HEK293 (cell line): ENCODE measurements around the gene OR52N1.

ENCODE experiments used
- CTCF ChIA-PET: fragments of 350-600 bp; formaldehyde crosslinking; extraction: SDS; loops from one replicate; lab custom pipeline; 2021; ENCODE audit warnings: antibody characterized with exemption; lab: Yijun Ruan, JAX
- POLR2A ChIA-PET: fragments of 300-600 bp; formaldehyde crosslinking; extraction: SDS; loops from one replicate; lab custom pipeline; 2020; ENCODE audit warnings: antibody characterized with exemption, inconsistent platforms; lab: Yijun Ruan, JAX
- H3K27ac ChIP-seq: fragments of 200-500 bp; sonication (Bioruptor generic); 2 replicates; pipeline ENCODE4 v1.5.1; 2014; ENCODE audit warnings: low read depth, low read length, control low read depth, inconsistent platforms; ENCODE audit errors: extremely low read depth
- H3K36me3 ChIP-seq, 2 experiments: fragments of 200-500 bp in 1 of 2; sonication (Bioruptor generic) in 1 of 2; 1 replicate in 1 of 2; 2 replicates in 1 of 2; pipeline ENCODE4 v1.5.1; 2014 to 2017; ENCODE audit warnings: inconsistent platforms in 2 of 2, low read length in 2 of 2; ENCODE audit not compliant: control insufficient read depth in 2 of 2, insufficient read depth in 1 of 2
- H3K4me1 ChIP-seq: fragments of 200-500 bp; sonication (Bioruptor generic); 2 replicates; pipeline ENCODE4 v1.5.1; 2014; ENCODE audit warnings: mild to moderate bottlenecking, low read length, inconsistent platforms; ENCODE audit not compliant: control insufficient read depth, insufficient read depth
- H3K4me3 ChIP-seq: 2 replicates; pipeline ENCODE4 v1.5.1; 2011; ENCODE audit warnings: low read depth, mild to moderate bottlenecking, control low read depth, low read length, moderate library complexity
- H3K9me3 ChIP-seq: fragments of 200-500 bp; sonication (Bioruptor generic); 2 replicates; pipeline ENCODE4 v1.5.1; 2014; ENCODE audit warnings: low read depth, low read length, inconsistent platforms; ENCODE audit not compliant: control insufficient read depth, insufficient read depth
- BCL11A ChIP-seq: fragments of 450-650 bp; formaldehyde crosslinking; IDR thresholded peaks from 2 replicates; pipeline ENCODE4 v1.5.1; 2016; ENCODE audit warnings: low read depth, missing biosample characterization, missing genetic modification characterization
- OSR2 ChIP-seq: fragments of 450-650 bp; formaldehyde crosslinking; IDR thresholded peaks from 2 replicates; pipeline ENCODE4 v1.5.1; 2016; ENCODE audit warnings: missing biosample characterization, missing genetic modification characterization
- PRDM1 ChIP-seq: fragments of 450-650 bp; formaldehyde crosslinking; IDR thresholded peaks from 2 replicates; pipeline ENCODE4; 2016; ENCODE audit warnings: missing biosample characterization, missing genetic modification characterization
- SP3 ChIP-seq: fragments of 450-650 bp; formaldehyde crosslinking; IDR thresholded peaks from 2 replicates; pipeline ENCODE4 v1.5.1; 2016; ENCODE audit warnings: missing biosample characterization, missing genetic modification characterization
- ZEB2 ChIP-seq: fragments of 450-650 bp; formaldehyde crosslinking; IDR thresholded peaks from 2 replicates; pipeline ENCODE4 v1.5.1; 2016; ENCODE audit warnings: missing biosample characterization, missing genetic modification characterization
- ZNF138 ChIP-seq: fragments of 450-650 bp; formaldehyde crosslinking; IDR thresholded peaks from 2 replicates; pipeline ENCODE4 v1.5.1; 2016; ENCODE audit warnings: missing biosample characterization, missing genetic modification characterization, borderline replicate concordance
- ZNF140 ChIP-seq: fragments of 450-650 bp; formaldehyde crosslinking; IDR thresholded peaks from 2 replicates; pipeline ENCODE4 v1.5.1; 2016; ENCODE audit warnings: missing biosample characterization, missing genetic modification characterization
- ZNF184 ChIP-seq: fragments of 450-650 bp; IDR thresholded peaks from 2 replicates; pipeline ENCODE4 v1.5.1; 2018; ENCODE audit warnings: missing biosample characterization, mild to moderate bottlenecking, missing genetic modification characterization
- ZNF2 ChIP-seq: fragments of 450-650 bp; formaldehyde crosslinking; IDR thresholded peaks from 2 replicates; pipeline ENCODE4 v1.5.1; 2016; ENCODE audit warnings: missing biosample characterization, missing genetic modification characterization
- ZNF24 ChIP-seq: fragments of 450-650 bp; formaldehyde crosslinking; IDR thresholded peaks from 2 replicates; pipeline ENCODE4 v1.5.1; 2016; ENCODE audit warnings: missing biosample characterization, missing genetic modification characterization
- ZNF274 ChIP-seq, 2 experiments: fragments of 200-500 bp in 1 of 2; fragments of 450-650 bp in 1 of 2; sonication (Bioruptor generic) in 1 of 2; formaldehyde crosslinking in 1 of 2; IDR thresholded peaks; 2 replicates each; pipeline versions ENCODE4 v1.5.1 to v1.6.1; 2014 to 2016; ENCODE audit warnings: borderline replicate concordance in 1 of 2, inconsistent platforms in 1 of 2, low read length in 1 of 2, missing biosample characterization in 1 of 2, missing genetic modification characterization in 1 of 2
- ZNF404 ChIP-seq: fragments of 450-650 bp; formaldehyde crosslinking; IDR thresholded peaks from 2 replicates; pipeline ENCODE4 v1.5.1; 2017; ENCODE audit warnings: missing biosample characterization, missing genetic modification characterization
- ZNF514 ChIP-seq: fragments of 450-650 bp; formaldehyde crosslinking; IDR thresholded peaks from 2 replicates; pipeline ENCODE4 v1.5.1; 2016; ENCODE audit warnings: missing biosample characterization, missing genetic modification characterization
- ZNF596 ChIP-seq: fragments of 450-650 bp; IDR thresholded peaks from 2 replicates; pipeline ENCODE4 v1.5.0; 2018; ENCODE audit warnings: missing biosample characterization, mild to moderate bottlenecking, missing genetic modification characterization, moderate library complexity
- TF ChIP-seq, protein P1 (sequence below): fragments of 450-650 bp; formaldehyde crosslinking; IDR thresholded peaks from 2 replicates; pipeline ENCODE4 v1.5.1; 2017; ENCODE audit warnings: missing biosample characterization, missing genetic modification characterization
- TF ChIP-seq, protein P2 (sequence below): fragments of 450-650 bp; formaldehyde crosslinking; IDR thresholded peaks from 2 replicates; pipeline ENCODE4 v1.5.1; 2016; ENCODE audit warnings: missing biosample characterization, missing genetic modification characterization
- TF ChIP-seq, protein P3 (sequence below): fragments of 450-650 bp; formaldehyde crosslinking; IDR thresholded peaks from 2 replicates; pipeline ENCODE4 v1.5.1; 2017; ENCODE audit warnings: missing biosample characterization, missing genetic modification characterization
- TF ChIP-seq, protein P4 (sequence below): fragments of 450-650 bp; formaldehyde crosslinking; IDR thresholded peaks from 2 replicates; pipeline ENCODE4 v1.5.1; 2016; ENCODE audit warnings: missing biosample characterization, missing genetic modification characterization

OR52N1 gene

DNA sequence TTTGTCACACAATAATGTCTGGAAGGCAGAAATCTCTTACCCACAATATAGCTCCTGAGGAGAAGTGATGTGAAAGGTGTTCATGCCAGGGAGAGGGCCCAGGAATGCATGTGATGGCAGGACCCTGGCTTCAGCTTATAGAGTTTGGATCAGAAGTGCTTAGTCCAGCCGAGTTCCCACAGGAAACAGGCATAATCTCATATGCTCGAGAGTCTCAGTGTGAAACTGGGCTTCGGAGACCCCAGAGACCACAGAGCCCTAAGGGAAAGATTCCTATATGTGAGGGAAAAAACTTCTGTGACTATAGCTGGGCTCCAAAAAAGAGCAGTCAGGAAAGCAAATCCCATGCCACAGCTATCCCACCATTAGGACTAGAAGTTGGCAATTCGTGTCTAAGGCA is 7.8 kb downstream of the OR52N1 start, which contains the start of gene OR52N5:
Gene OR52N5 (minus strand): TSS at position 101 of the 400 bp plus-strand sequence. CDS start 4,721 bp downstream, outside the sequence.
- POLR2A ChIA-PET: no interaction called here
- Histone ChIP-seq H3K9me3 (no peaks in the 10 kb centered on the region), H3K36me3 (no peaks in the 10 kb centered on the region), H3K4me1 (no peaks in the 10 kb centered on the region), H3K4me3 (no peak within 1 kb of the TSS), H3K27ac (no peak within 1 kb of the TSS)
- CTCF ChIA-PET: no interaction called here
- no peak for TF ChIP-seq ZNF24 (tag by site-specific recombination)
- no peak for TF ChIP-seq ZNF404 (tag by site-specific recombination)
- TF ChIP-seq ZNF514 (tag by site-specific recombination): no peak
- TF ChIP-seq ZNF138 (tag by site-specific recombination): no peak
- TF ChIP-seq ZEB2 (tag by site-specific recombination): no peak
- no peak for TF ChIP-seq OSR2 (tag by site-specific recombination)
- no peak for TF ChIP-seq SP3 (tag by site-specific recombination)
- TF ChIP-seq, protein P1, sequence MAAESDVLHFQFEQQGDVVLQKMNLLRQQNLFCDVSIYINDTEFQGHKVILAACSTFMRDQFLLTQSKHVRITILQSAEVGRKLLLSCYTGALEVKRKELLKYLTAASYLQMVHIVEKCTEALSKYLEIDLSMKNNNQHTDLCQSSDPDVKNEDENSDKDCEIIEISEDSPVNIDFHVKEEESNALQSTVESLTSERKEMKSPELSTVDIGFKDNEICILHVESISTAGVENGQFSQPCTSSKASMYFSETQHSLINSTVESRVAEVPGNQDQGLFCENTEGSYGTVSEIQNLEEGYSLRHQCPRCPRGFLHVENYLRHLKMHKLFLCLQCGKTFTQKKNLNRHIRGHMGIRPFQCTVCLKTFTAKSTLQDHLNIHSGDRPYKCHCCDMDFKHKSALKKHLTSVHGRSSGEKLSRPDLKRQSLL (tag by site-specific recombination): no peak
- TF ChIP-seq, protein P2, sequence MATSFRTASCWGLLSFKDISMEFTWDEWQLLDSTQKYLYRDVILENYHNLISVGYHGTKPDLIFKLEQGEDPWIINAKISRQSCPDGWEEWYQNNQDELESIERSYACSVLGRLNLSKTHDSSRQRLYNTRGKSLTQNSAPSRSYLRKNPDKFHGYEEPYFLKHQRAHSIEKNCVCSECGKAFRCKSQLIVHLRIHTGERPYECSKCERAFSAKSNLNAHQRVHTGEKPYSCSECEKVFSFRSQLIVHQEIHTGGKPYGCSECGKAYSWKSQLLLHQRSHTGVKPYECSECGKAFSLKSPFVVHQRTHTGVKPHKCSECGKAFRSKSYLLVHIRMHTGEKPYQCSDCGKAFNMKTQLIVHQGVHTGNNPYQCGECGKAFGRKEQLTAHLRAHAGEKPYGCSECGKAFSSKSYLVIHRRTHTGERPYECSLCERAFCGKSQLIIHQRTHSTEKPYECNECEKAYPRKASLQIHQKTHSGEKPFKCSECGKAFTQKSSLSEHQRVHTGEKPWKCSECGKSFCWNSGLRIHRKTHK (tag by site-specific recombination): no peak
- TF ChIP-seq, protein P3, sequence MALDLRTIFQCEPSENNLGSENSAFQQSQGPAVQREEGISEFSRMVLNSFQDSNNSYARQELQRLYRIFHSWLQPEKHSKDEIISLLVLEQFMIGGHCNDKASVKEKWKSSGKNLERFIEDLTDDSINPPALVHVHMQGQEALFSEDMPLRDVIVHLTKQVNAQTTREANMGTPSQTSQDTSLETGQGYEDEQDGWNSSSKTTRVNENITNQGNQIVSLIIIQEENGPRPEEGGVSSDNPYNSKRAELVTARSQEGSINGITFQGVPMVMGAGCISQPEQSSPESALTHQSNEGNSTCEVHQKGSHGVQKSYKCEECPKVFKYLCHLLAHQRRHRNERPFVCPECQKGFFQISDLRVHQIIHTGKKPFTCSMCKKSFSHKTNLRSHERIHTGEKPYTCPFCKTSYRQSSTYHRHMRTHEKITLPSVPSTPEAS: no peak
- TF ChIP-seq ZNF274 (IDR thresholded peaks at IDR 0.05; ENCODE audit: low read length): no peak
- TF ChIP-seq ZNF274 (tag by site-specific recombination; IDR thresholded peaks at IDR 0.05; ENCODE audit: borderline replicate concordance): no peak
- no peak for TF ChIP-seq BCL11A (tag by site-specific recombination)
- no peak for TF ChIP-seq ZNF184 (tag by site-specific recombination)

DNA sequence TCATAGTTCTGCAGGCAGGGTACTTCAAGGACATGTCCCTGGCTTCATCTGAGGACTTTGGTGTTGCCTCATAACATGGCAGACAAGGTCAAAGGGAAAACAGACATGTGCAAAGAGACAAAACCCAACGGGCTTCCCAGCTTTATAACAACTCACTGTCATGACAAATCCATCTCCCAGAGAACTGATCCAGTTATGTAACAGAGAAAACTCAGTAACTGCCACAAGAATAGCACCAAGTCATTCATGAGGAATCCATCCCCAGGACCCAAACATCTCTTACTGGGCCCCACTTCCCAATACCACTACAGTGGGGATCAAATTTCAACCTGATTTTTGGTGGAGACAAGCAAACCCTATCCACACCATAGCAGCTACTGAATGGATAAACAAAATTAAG is 24.0 kb downstream of the OR52N1 start:
- ChIA-PET CTCF (no interaction called here), POLR2A (no interaction called here)
- Histone ChIP-seq H3K4me1 (no peaks in the 10 kb centered on the region), H3K36me3 (no peaks in the 10 kb centered on the region), H3K27ac (no peak overlapping the region), H3K4me3 (no peak overlapping the region), H3K9me3 (no peaks in the 10 kb centered on the region)
- TF ChIP-seq, protein P4, sequence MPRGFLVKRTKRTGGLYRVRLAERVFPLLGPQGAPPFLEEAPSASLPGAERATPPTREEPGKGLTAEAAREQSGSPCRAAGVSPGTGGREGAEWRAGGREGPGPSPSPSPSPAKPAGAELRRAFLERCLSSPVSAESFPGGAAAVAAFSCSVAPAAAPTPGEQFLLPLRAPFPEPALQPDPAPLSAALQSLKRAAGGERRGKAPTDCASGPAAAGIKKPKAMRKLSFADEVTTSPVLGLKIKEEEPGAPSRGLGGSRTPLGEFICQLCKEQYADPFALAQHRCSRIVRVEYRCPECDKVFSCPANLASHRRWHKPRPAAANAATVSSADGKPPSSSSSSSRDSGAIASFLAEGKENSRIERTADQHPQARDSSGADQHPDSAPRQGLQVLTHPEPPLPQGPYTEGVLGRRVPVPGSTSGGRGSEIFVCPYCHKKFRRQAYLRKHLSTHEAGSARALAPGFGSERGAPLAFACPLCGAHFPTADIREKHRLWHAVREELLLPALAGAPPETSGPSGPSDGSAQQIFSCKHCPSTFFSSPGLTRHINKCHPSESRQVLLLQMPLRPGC (tag by site-specific recombination): no peak
- TF ChIP-seq PRDM1 (no peak), ZNF2 (tag by site-specific recombination) (no peak), ZNF596 (tag by site-specific recombination) (no peak), ZNF140 (tag by site-specific recombination) (no peak)
- TF ChIP-seq, all 188 proteins: peak for 0
